Sigmoid colon (tissue), 7 donors: ENCODE data around the gene FAM241B. TPM values are rescaled to one million over a fixed set of nuclear protein-coding genes. Genes with fewer than 3 reads are reported as not detected.

Experiments used
- DNase-seq: peaks from one replicate; pipeline ENCODE4 v3.0.0-alpha.2; 2019
- H3K27ac ChIP-seq, 4 donors: fragments of 200-600 bp; sonication (generic); one replicate each; pipeline ENCODE4 v1.5.1; 2016 to 2019; ENCODE audit warnings: mild to moderate bottlenecking in 1 of 4
- H3K27me3 ChIP-seq, 3 donors: fragments of 200-600 bp; sonication (generic); one replicate each; pipeline ENCODE4 v1.5.1; 2019; ENCODE audit warnings: mild to moderate bottlenecking in 1 of 3
- H3K36me3 ChIP-seq, 4 donors: fragments of 200-600 bp; sonication (generic); one replicate each; pipeline ENCODE4 v1.5.1; 2016 to 2019
- H3K4me1 ChIP-seq, 4 donors: fragments of 200-600 bp; sonication (generic); one replicate each; pipeline ENCODE4 v1.5.1; 2017 to 2019
- H3K4me3 ChIP-seq, 4 donors: fragments of 200-600 bp; sonication (generic); one replicate each; pipeline ENCODE4 v1.5.1; 2017 to 2019; ENCODE audit warnings: mild to moderate bottlenecking in 2 of 4, moderate library complexity in 1 of 4
- H3K9me3 ChIP-seq, 4 donors: fragments of 200-600 bp in 3 of 4; sonication (generic) in 3 of 4; one replicate each; pipeline versions ENCODE4 v1.5.1 to v1.6.1; 2013 to 2019
- EP300 ChIP-seq, 4 donors: sonication (generic); formaldehyde crosslinking; IDR thresholded peaks; one replicate each; pipeline ENCODE4 v1.6.1; 2017; ENCODE audit warnings: antibody characterized with exemption in 4 of 4
- POLR2A ChIP-seq, 2 donors: fragments of 450-650 bp; IDR thresholded peaks; one replicate each; pipeline ENCODE4 v1.6.1; 2016; ENCODE audit warnings: antibody characterized with exemption in 2 of 2, mild to moderate bottlenecking in 2 of 2, moderate library complexity in 2 of 2
- POLR2AphosphoS5 ChIP-seq, 4 donors: sonication (generic); formaldehyde crosslinking; IDR thresholded peaks; one replicate each; pipeline ENCODE4 v1.6.1; 2017; ENCODE audit warnings: antibody characterized with exemption in 4 of 4
- WGBS, 2 donors: extraction: QIAGEN DNeasy Blood & Tissue Kit; methylation state at CpG; one replicate each; pipeline ENCODE4 v1.1.7; 2013; 5-methylcytosine and 5-hydroxymethylcytosine counted together
- intact Hi-C: fragments of 100-400 bp; cut with DNase I; formaldehyde crosslinking; loops from one replicate; pipeline ENCODE4 v1.15.1; 2023
- polyA plus RNA-seq, 3 donors: library from polyadenylated mRNA; stranded (reverse); fragments of 200-250 nt; gene quantifications; one replicate each; pipeline ENCODE4 v1.2.3, GENCODE V29; 2013
- total RNA-seq, 4 donors: library from RNA; depleted of rRNA; stranded (reverse); fragments of >200 nt; gene quantifications; one replicate each; pipeline ENCODE4 v1.1.0, GENCODE V29; 2016
- TF ChIP-seq, protein P1 (sequence below), 4 experiments: fragments of 450-650 bp in 3 of 4; fragments of 200-600 bp in 1 of 4; IDR thresholded peaks; one replicate each; pipeline ENCODE4 v1.5.1; 2016 to 2019; ENCODE audit warnings: antibody characterized with exemption in 4 of 4, mild to moderate bottlenecking in 3 of 4, moderate library complexity in 2 of 4
- donor health status: healthy with polysubstance abuse.
- donor health status: Bipolar disorder and iron deficiency.
- donor health status: healthy.

Gene FAM241B
- total and polyA plus RNA-seq, 7 donors: 2.5 to 6.9 (median 3.6) TPM

DNA sequence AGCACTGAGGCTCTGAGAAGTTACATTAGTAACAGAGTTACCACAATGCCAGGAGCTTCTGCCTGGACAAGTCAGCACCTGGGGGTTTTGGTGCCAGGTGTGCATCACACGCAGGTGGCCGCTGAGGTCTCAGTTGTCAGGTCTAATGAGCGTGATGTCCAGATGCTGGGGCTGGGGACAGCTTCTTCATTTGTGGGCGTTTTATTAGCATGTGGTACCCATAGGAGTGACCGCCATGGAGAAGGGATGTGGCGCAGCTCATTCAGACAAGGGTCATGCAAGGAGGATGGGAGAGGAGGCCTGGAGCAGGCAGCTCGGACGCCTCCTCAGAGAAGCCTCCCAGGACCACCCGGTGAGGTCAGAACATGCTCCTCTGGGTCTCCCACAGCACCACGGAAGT, 27.8 kb downstream of the FAM241B start:
- Histone ChIP-seq H3K27ac (no peak overlapping the region), H3K4me1 (no peaks in the 10 kb centered on the region), H3K9me3 (no peaks in the 10 kb centered on the region), H3K36me3 (no peaks in the 10 kb centered on the region), H3K4me3 (no peak overlapping the region), H3K27me3 (peaks cover 0 to 13% (median 0%) of the 10 kb centered on the region in 3 donors)
- WGBS, 2 donors: 82 to 85% methylated on average over 10 of the region's 10 CpGs
- DNase-seq: no peak
- TF ChIP-seq EP300 (IDR thresholded peaks at IDR 0.05) (no peak), POLR2AphosphoS5 (IDR thresholded peaks at IDR 0.05) (no peak), POLR2A (IDR thresholded peaks at IDR 0.05) (no peak)
- TF ChIP-seq, protein P1, sequence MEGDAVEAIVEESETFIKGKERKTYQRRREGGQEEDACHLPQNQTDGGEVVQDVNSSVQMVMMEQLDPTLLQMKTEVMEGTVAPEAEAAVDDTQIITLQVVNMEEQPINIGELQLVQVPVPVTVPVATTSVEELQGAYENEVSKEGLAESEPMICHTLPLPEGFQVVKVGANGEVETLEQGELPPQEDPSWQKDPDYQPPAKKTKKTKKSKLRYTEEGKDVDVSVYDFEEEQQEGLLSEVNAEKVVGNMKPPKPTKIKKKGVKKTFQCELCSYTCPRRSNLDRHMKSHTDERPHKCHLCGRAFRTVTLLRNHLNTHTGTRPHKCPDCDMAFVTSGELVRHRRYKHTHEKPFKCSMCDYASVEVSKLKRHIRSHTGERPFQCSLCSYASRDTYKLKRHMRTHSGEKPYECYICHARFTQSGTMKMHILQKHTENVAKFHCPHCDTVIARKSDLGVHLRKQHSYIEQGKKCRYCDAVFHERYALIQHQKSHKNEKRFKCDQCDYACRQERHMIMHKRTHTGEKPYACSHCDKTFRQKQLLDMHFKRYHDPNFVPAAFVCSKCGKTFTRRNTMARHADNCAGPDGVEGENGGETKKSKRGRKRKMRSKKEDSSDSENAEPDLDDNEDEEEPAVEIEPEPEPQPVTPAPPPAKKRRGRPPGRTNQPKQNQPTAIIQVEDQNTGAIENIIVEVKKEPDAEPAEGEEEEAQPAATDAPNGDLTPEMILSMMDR (IDR thresholded peaks at IDR 0.05): no peak
- intact Hi-C loops: no loop called here

DNA sequence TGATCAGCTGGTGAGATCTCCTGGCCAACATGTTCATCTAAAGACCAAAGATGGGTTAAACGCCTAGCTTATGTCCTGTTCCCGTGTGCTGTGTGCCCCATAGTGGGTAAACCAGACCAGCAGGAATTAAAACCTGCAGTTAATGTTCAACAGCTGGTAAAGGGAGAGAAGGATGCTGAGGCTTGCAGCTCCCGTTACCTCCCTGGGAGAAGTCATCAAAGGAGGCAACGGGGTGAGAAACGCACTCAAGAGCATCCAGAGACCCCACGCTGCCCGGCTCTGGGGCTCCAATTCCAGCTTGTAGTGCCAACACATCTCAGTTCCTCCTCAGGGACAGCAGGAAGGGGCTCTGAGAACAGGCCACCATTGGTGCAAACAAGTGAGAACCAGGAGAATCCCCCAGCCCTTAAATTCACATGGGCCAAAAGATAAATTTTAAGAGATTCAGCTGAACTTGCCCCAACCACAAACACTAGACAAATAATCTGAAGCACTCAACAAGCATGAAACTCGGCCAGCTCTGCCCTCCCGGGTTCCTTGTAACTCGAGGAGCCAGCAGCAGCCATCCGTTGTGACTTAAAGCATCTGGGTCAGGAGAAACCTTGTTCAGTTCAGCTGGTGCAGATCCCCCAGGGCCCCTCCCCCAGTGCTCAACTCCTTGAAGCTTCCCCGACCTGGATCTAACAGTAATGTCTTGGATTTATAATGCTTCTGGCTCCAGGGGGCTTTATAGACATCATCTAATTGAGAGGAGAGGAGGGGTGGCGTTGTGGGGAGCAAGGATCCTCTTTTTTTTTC, 29.4 kb downstream of the FAM241B start:
- Histone ChIP-seq H3K4me1 (no peaks in the 10 kb centered on the region), H3K27me3 (peaks cover 0 to 13% (median 0%) of the 10 kb centered on the region in 3 donors), H3K36me3 (no peaks in the 10 kb centered on the region), H3K27ac (no peak overlapping the region), H3K4me3 (no peak overlapping the region), H3K9me3 (no peaks in the 10 kb centered on the region)
- TF ChIP-seq EP300 (IDR thresholded peaks at IDR 0.05): no peak
- no peak for TF ChIP-seq POLR2A (IDR thresholded peaks at IDR 0.05)
- no peak for TF ChIP-seq POLR2AphosphoS5 (IDR thresholded peaks at IDR 0.05)
- TF ChIP-seq, protein P1 (IDR thresholded peaks at IDR 0.05): no peak
- DNase-seq: no peak
- intact Hi-C loops: no loop called here
- WGBS, 2 donors: 54 to 64% methylated on average over 13 of the region's 13 CpGs

DNA sequence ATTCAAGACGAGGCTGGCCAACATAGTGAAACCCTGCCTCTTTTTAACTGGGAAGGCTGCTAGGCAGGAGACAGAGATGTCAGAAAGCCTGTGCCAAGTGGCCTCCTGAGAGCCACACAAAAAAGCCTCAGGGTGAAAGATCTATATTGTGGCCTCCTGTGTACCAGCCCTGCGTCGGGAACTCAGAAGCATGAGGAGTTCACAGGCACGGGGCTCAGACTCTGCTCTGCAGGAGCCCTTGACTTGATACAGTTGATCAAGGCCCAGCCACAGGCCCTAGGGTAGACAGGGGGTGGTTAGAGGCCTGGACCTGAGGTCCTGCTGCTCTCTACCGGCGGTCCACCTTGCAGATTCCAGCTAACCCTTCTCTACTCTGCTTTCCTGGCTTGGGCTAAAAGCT, 30.2 kb downstream of the FAM241B start:
- H3K36me3 ChIP-seq: no peaks in the 10 kb centered on the region
- peaks cover 0 to 13% (median 0%) of the 10 kb centered on the region in 3 donors for H3K27me3 ChIP-seq
- TF ChIP-seq, protein P1 (IDR thresholded peaks at IDR 0.05): no peak
- TF ChIP-seq EP300 (IDR thresholded peaks at IDR 0.05) (no peak), POLR2A (IDR thresholded peaks at IDR 0.05) (no peak), POLR2AphosphoS5 (IDR thresholded peaks at IDR 0.05) (no peak)
- H3K9me3 ChIP-seq: no peaks in the 10 kb centered on the region
- H3K27ac ChIP-seq: no peak overlapping the region
- 76 to 78% methylated on average over 6 of the region's 6 CpGs for WGBS, 2 donors
- intact Hi-C loops: no loop called here
- H3K4me1 ChIP-seq: no peaks in the 10 kb centered on the region
- no peak overlapping the region for H3K4me3 ChIP-seq
- DNase-seq: no peak

DNA sequence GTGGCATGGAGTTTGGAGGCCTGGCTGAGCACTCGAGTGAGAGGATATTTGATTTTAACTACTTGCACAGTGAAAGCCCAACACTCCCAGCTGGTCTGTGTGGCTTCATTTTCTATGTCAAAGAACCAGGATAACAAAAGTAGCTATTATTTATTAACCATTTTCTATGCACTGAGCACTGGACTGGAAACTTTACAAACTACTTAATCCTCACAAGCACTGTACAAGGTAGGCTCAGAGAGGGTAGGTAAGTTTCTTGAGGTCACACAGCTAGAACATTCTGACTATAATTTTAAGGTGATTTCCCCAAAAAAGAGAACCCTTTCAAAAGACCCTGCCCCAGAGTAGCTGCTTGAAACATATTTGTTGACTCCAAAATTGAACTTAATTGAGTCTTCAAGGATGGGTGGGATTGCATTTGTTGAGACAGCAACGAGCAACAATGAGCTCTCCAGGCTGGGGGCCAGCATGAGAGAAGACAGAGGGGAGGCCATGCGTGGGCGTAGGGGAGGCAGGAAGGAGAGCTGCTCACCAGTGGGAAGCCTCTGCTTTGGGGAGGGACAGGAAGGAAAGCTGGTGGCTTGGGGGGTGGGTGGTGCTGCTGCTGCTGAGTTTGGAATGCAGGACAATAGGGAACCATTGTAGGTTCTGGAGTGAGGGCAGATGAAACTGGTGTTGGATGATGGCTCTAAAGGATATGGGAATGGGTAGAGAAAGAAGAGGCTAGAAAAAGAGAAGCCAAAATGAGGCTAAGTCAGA, 31.5 kb downstream of the FAM241B start:
- Histone ChIP-seq H3K27me3 (peaks cover 0 to 17% (median 0%) of the 10 kb centered on the region in 3 donors), H3K4me3 (no peak overlapping the region), H3K36me3 (no peaks in the 10 kb centered on the region), H3K9me3 (no peaks in the 10 kb centered on the region), H3K4me1 (no peaks in the 10 kb centered on the region), H3K27ac (no peak overlapping the region)
- 77 to 79% methylated on average over 4 of the region's 4 CpGs for WGBS, 2 donors
- intact Hi-C loops: no loop called here
- TF ChIP-seq EP300 (IDR thresholded peaks at IDR 0.05): no peak
- TF ChIP-seq POLR2AphosphoS5 (IDR thresholded peaks at IDR 0.05): no peak
- TF ChIP-seq POLR2A (IDR thresholded peaks at IDR 0.05): no peak
- TF ChIP-seq, protein P1 (IDR thresholded peaks at IDR 0.05): no peak
- DNase-seq: no peak
